Measurements from ENCODE around the gene PCGF1.

- TF ChIP-seq, protein P1, sequence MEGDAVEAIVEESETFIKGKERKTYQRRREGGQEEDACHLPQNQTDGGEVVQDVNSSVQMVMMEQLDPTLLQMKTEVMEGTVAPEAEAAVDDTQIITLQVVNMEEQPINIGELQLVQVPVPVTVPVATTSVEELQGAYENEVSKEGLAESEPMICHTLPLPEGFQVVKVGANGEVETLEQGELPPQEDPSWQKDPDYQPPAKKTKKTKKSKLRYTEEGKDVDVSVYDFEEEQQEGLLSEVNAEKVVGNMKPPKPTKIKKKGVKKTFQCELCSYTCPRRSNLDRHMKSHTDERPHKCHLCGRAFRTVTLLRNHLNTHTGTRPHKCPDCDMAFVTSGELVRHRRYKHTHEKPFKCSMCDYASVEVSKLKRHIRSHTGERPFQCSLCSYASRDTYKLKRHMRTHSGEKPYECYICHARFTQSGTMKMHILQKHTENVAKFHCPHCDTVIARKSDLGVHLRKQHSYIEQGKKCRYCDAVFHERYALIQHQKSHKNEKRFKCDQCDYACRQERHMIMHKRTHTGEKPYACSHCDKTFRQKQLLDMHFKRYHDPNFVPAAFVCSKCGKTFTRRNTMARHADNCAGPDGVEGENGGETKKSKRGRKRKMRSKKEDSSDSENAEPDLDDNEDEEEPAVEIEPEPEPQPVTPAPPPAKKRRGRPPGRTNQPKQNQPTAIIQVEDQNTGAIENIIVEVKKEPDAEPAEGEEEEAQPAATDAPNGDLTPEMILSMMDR (IDR thresholded peaks at IDR 0.05): no peak
- TF ChIP-seq POLR2A (IDR thresholded peaks at IDR 0.05): no peak
These were observed 8.8 kb downstream of the PCGF1 start for GRCh38 chr2:74498500-74499266.

All from esophagus squamous epithelium (tissue), 4 donors.